Nephron progenitor cell (in vitro differentiated cells): ENCODE measurements around the gene CYLD.

Experiments
- DNase-seq: peaks from one replicate; pipeline ENCODE4 v3.0.0; 2021
- H3K27ac Mint-ChIP-seq: 2 replicates; pipeline ENCODE4 v1.8.0; 2021; ENCODE audit warnings: mild to moderate bottlenecking, moderate library complexity, mixed read lengths
- H3K27me3 Mint-ChIP-seq: 2 replicates; pipeline ENCODE4 v1.8.0; 2021; ENCODE audit warnings: mild to moderate bottlenecking, low read depth, mixed read lengths; ENCODE audit not compliant: poor library complexity
- H3K36me3 Mint-ChIP-seq: 2 replicates; pipeline ENCODE4 v1.8.0; 2021; ENCODE audit warnings: low read depth, mixed read lengths
- H3K4me1 Mint-ChIP-seq: 2 replicates; pipeline ENCODE4 v1.8.0; 2021; ENCODE audit warnings: mixed read lengths
- H3K4me3 Mint-ChIP-seq: 2 replicates; pipeline ENCODE4 v1.8.0; 2021; ENCODE audit warnings: mild to moderate bottlenecking, moderate library complexity, mixed read lengths
- H3K9me3 Mint-ChIP-seq: 2 replicates; pipeline ENCODE4 v1.8.0; 2021; ENCODE audit warnings: mild to moderate bottlenecking, moderate library complexity, mixed read lengths
- CTCF ChIP-seq: fragments of 200-600 bp; sonication (generic); IDR thresholded peaks from 2 replicates; pipeline ENCODE4 v1.5.0; 2021; ENCODE audit warnings: antibody characterized with exemption

CYLD gene

GRCh38 chr16:50767197-50767596, 25.3 kb downstream of the CYLD start:
- TF ChIP-seq CTCF: no peak
- DNase-seq: no peak
- no peaks in the 10 kb centered on the region for H3K4me1 Mint-ChIP-seq
- no peak overlapping the region for H3K4me3 Mint-ChIP-seq
- no peaks in the 10 kb centered on the region for H3K27me3 Mint-ChIP-seq
- peaks cover 79% of the 10 kb centered on the region for H3K36me3 Mint-ChIP-seq
- H3K9me3 Mint-ChIP-seq: peaks cover 41% of the 10 kb centered on the region
- H3K27ac Mint-ChIP-seq: no peak overlapping the region

GRCh38 chr16:50771366-50771765, 29.5 kb downstream of the CYLD start:
- Mint-ChIP-seq H3K4me1 (no peaks in the 10 kb centered on the region), H3K27me3 (no peaks in the 10 kb centered on the region), H3K27ac (no peak overlapping the region), H3K4me3 (no peak overlapping the region), H3K9me3 (peaks cover 23% of the 10 kb centered on the region), H3K36me3 (peaks cover 48% of the 10 kb centered on the region)
- TF ChIP-seq CTCF: no peak
- DNase-seq: no peak

DNA sequence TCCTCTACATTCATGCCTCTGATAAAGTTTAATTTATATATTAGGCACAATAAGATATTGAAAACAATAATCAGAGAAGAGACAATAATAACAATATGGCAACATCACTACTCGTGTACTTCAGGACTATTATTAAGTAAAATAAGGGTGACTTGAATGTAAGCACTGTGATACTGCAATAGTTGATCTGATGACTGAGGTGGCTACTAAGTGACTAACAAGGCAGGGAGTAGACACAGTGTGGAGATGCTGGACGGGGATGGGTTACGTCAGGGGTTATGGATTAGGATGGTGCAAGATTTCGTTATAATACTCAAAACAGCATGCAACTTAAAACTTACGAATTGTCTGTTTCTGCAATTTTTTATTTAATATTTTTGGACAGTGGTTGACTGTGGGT, 32.5 kb downstream of the CYLD start:
- no peaks in the 10 kb centered on the region for H3K27me3 Mint-ChIP-seq
- H3K9me3 Mint-ChIP-seq: peaks cover 8% of the 10 kb centered on the region
- no peaks in the 10 kb centered on the region for H3K4me1 Mint-ChIP-seq
- H3K4me3 Mint-ChIP-seq: no peak overlapping the region
- H3K36me3 Mint-ChIP-seq: peaks cover 26% of the 10 kb centered on the region
- TF ChIP-seq CTCF: no peak
- DNase-seq: no peak
- no peak overlapping the region for H3K27ac Mint-ChIP-seq

- no peak for TF ChIP-seq CTCF
- Mint-ChIP-seq H3K9me3 (peaks cover 4% of the 10 kb centered on the region), H3K4me3 (no peak overlapping the region), H3K36me3 (peaks cover 27% of the 10 kb centered on the region), H3K27ac (no peak overlapping the region), H3K27me3 (no peaks in the 10 kb centered on the region), H3K4me1 (no peaks in the 10 kb centered on the region)
- no peak for DNase-seq
These were observed 33.1 kb downstream of the CYLD start for GRCh38 chr16:50774960-50775359.

DNA sequence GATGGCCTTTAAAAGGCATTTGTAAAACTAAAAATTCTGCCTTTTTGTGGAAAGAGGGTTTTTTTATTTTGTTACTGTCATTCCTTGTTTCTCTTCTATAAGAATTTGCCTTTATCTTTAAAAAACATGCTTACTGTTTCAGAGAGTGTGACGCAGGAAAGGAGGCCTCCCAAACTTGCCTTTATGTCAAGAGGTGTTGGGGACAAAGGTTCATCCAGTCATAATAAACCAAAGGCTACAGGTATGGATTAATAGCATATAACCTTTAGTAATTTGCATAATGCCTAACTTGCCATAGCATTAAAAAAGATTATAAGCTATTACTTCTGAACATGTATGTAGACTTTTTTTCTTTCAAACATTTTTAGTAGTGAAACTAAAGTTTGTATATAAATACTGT, 34.2 kb downstream of the CYLD start:
- Mint-ChIP-seq H3K4me1 (no peaks in the 10 kb centered on the region), H3K4me3 (no peak overlapping the region), H3K9me3 (peaks cover under 1% of the 10 kb centered on the region), H3K27ac (no peak overlapping the region), H3K36me3 (peaks cover 27% of the 10 kb centered on the region), H3K27me3 (no peaks in the 10 kb centered on the region)
- DNase-seq: no peak
- no peak for TF ChIP-seq CTCF

- Mint-ChIP-seq H3K4me1 (no peaks in the 10 kb centered on the region), H3K9me3 (no peaks in the 10 kb centered on the region), H3K36me3 (peaks cover 31% of the 10 kb centered on the region), H3K27me3 (no peaks in the 10 kb centered on the region), H3K27ac (no peak overlapping the region), H3K4me3 (no peak overlapping the region)
- no peak for TF ChIP-seq CTCF
- no peak for DNase-seq
These were observed 36.6 kb downstream of the CYLD start for GRCh38 chr16:50778284-50779163.
